ENCODE measurements around the gene KIAA0232.

DNA sequence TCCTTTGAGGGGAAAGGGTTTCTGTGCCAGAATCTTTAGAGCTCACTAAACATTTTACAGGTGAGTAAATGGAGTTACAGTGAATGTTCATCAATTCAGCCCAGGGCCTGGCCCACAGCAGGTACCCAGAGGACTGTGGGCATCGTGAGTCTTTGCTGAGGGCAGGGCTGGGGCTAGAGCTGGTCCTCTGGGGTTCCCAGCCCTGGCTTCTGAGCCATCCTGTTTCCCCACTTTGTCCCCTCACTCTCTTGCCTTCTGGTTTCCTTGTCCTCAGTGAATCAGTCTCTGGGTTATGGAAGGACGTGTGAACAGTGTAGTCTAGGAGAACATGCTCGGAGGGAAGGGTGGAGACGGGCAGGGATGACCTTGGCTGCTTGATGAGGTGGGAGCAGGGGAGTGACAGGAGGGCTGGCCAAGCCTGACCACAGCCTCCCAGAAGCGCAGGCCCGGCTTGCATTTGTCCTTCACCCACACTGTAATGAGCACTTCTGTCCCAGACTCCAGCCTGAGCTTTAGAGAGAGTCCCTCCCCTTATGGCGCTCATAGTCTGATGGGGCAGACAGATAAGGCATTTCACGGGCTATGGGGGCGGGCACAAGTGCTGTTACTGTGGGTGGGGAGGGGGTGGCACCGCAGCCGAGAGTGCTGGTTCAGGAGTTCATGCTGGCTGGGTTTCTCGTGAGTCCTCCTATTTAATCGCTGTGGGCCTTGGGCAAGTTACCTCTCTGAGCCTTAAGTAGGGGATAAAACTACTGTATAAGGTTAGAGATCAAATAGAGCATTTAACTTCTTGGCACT lies 144.4 kb downstream of the KIAA0232 start:
- TF ChIP-seq, protein P1, sequence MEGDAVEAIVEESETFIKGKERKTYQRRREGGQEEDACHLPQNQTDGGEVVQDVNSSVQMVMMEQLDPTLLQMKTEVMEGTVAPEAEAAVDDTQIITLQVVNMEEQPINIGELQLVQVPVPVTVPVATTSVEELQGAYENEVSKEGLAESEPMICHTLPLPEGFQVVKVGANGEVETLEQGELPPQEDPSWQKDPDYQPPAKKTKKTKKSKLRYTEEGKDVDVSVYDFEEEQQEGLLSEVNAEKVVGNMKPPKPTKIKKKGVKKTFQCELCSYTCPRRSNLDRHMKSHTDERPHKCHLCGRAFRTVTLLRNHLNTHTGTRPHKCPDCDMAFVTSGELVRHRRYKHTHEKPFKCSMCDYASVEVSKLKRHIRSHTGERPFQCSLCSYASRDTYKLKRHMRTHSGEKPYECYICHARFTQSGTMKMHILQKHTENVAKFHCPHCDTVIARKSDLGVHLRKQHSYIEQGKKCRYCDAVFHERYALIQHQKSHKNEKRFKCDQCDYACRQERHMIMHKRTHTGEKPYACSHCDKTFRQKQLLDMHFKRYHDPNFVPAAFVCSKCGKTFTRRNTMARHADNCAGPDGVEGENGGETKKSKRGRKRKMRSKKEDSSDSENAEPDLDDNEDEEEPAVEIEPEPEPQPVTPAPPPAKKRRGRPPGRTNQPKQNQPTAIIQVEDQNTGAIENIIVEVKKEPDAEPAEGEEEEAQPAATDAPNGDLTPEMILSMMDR (IDR thresholded peaks at IDR 0.05; ENCODE audit: low read depth, low read length), result no peak
- TF ChIP-seq EZH2phosphoT487 (IDR thresholded peaks at IDR 0.05; ENCODE audit: low read depth), result no peak

All from OCI-LY3 (cell line).